OCI-LY7 (cell line): ENCODE measurements around the gene LILRA2.

Experiments used
- EZH2phosphoT487 ChIP-seq: fragments of 200-600 bp; sonication (generic); IDR thresholded peaks from 2 replicates; pipeline ENCODE4 v1.6.1; 2018; ENCODE audit warnings: low read depth, borderline replicate concordance, mild to moderate bottlenecking, mixed run types, antibody characterized with exemption, low read length, moderate library complexity, mixed read lengths
- TF ChIP-seq, protein P1 (sequence below): fragments of 200-600 bp; sonication (generic); conservative IDR thresholded peaks from 2 replicates; pipeline ENCODE4 v1.5.1; 2014; ENCODE audit warnings: mild to moderate bottlenecking, antibody characterized with exemption, low read length, moderate library complexity, mixed read lengths

GRCh38 chr19:54534156-54534555 lies 39.4 kb upstream of the LILRA2 start:
- TF ChIP-seq, protein P1, sequence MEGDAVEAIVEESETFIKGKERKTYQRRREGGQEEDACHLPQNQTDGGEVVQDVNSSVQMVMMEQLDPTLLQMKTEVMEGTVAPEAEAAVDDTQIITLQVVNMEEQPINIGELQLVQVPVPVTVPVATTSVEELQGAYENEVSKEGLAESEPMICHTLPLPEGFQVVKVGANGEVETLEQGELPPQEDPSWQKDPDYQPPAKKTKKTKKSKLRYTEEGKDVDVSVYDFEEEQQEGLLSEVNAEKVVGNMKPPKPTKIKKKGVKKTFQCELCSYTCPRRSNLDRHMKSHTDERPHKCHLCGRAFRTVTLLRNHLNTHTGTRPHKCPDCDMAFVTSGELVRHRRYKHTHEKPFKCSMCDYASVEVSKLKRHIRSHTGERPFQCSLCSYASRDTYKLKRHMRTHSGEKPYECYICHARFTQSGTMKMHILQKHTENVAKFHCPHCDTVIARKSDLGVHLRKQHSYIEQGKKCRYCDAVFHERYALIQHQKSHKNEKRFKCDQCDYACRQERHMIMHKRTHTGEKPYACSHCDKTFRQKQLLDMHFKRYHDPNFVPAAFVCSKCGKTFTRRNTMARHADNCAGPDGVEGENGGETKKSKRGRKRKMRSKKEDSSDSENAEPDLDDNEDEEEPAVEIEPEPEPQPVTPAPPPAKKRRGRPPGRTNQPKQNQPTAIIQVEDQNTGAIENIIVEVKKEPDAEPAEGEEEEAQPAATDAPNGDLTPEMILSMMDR = no peak
- no peak for TF ChIP-seq EZH2phosphoT487
